Type B pancreatic cell (in vitro differentiated cells): ENCODE results near the gene CXCL5. TPM values are rescaled to one million over a fixed set of nuclear protein-coding genes. Genes with fewer than 3 reads are reported as not detected.

Experiments used
- DNase-seq: peaks from one replicate; pipeline ENCODE4 v3.0.0; 2021; ENCODE audit warnings: mixed read lengths; ENCODE audit not compliant: unreplicated experiment; ENCODE audit errors: extremely low spot score
- H3K27ac Mint-ChIP-seq: 2 replicates; pipeline ENCODE4 v1.8.0; 2021; ENCODE audit warnings: mild to moderate bottlenecking, mixed read lengths
- H3K27me3 Mint-ChIP-seq: 2 replicates; pipeline ENCODE4 v1.8.0; 2021; ENCODE audit warnings: mixed read lengths
- H3K36me3 Mint-ChIP-seq: 2 replicates; pipeline ENCODE4 v1.8.0; 2021; ENCODE audit warnings: mixed read lengths
- H3K4me1 Mint-ChIP-seq: one replicate; pipeline ENCODE4 v1.8.0; 2021; ENCODE audit warnings: mixed read lengths; ENCODE audit not compliant: unreplicated experiment
- H3K4me3 Mint-ChIP-seq: 2 replicates; pipeline ENCODE4 v1.8.0; 2021; ENCODE audit warnings: mild to moderate bottlenecking, mixed read lengths
- H3K9me3 Mint-ChIP-seq: 2 replicates; pipeline ENCODE4 v1.8.0; 2021; ENCODE audit warnings: mixed read lengths
- CTCF ChIP-seq: fragments of 200-600 bp; sonication (generic); conservative IDR thresholded peaks from 2 replicates; pipeline ENCODE4 v1.5.0; 2021; ENCODE audit warnings: antibody characterized with exemption, mild to moderate bottlenecking
- total RNA-seq: library from RNA; stranded (reverse); gene quantifications from 2 replicates; pipeline ENCODE4 v1.2.1, GENCODE V29; 2021; ENCODE audit warnings: low replicate concordance

CXCL5 gene
- total RNA-seq, 1 donor from 2014 or later, result 6.7 TPM

GRCh38 chr4:74028504-74028903, 30.0 kb upstream of the CXCL5 start:
- Mint-ChIP-seq H3K9me3 (no peaks in the 10 kb centered on the region), H3K27me3 (peaks cover 7% of the 10 kb centered on the region), H3K36me3 (no peaks in the 10 kb centered on the region), H3K27ac (no peak overlapping the region), H3K4me1 (no peaks in the 10 kb centered on the region), H3K4me3 (no peak overlapping the region)
- no peak for TF ChIP-seq CTCF
- DNase-seq, result no peak

GRCh38 chr4:74023709-74024108, 25.2 kb upstream of the CXCL5 start:
- TF ChIP-seq CTCF, result no peak
- H3K27ac Mint-ChIP-seq, result no peak overlapping the region
- no peaks in the 10 kb centered on the region for H3K9me3 Mint-ChIP-seq
- H3K36me3 Mint-ChIP-seq, result no peaks in the 10 kb centered on the region
- H3K4me1 Mint-ChIP-seq, result no peaks in the 10 kb centered on the region
- DNase-seq, result no peak
- no peak overlapping the region for H3K4me3 Mint-ChIP-seq
- H3K27me3 Mint-ChIP-seq, result no peaks in the 10 kb centered on the region

GRCh38 chr4:74021601-74022000, 23.1 kb upstream of the CXCL5 start:
- H3K4me3 Mint-ChIP-seq, result no peak overlapping the region
- H3K36me3 Mint-ChIP-seq, result no peaks in the 10 kb centered on the region

GRCh38 chr4:74018771-74019170, 20.3 kb upstream of the CXCL5 start:
- TF ChIP-seq CTCF, result no peak
- Mint-ChIP-seq H3K27me3 (no peaks in the 10 kb centered on the region), H3K9me3 (no peaks in the 10 kb centered on the region), H3K4me3 (no peak overlapping the region), H3K4me1 (no peaks in the 10 kb centered on the region), H3K36me3 (no peaks in the 10 kb centered on the region), H3K27ac (no peak overlapping the region)
- no peak for DNase-seq

More at GRCh38 chr4:74021601-74022000, 23.1 kb upstream of the CXCL5 start:
- Mint-ChIP-seq H3K27me3 (no peaks in the 10 kb centered on the region), H3K4me1 (no peaks in the 10 kb centered on the region), H3K27ac (no peak overlapping the region), H3K9me3 (no peaks in the 10 kb centered on the region)
- TF ChIP-seq CTCF, result no peak
- no peak for DNase-seq

GRCh38 chr4:74018116-74018515, 19.6 kb upstream of the CXCL5 start:
- TF ChIP-seq CTCF, result no peak
- H3K27me3 Mint-ChIP-seq, result no peaks in the 10 kb centered on the region
- H3K4me1 Mint-ChIP-seq, result no peaks in the 10 kb centered on the region
- no peak for DNase-seq
- H3K4me3 Mint-ChIP-seq, result no peak overlapping the region
- no peak overlapping the region for H3K27ac Mint-ChIP-seq
- no peaks in the 10 kb centered on the region for H3K9me3 Mint-ChIP-seq
- no peaks in the 10 kb centered on the region for H3K36me3 Mint-ChIP-seq

- no peaks in the 10 kb centered on the region for H3K4me1 Mint-ChIP-seq
- no peak overlapping the region for H3K27ac Mint-ChIP-seq
- no peaks in the 10 kb centered on the region for H3K27me3 Mint-ChIP-seq
- TF ChIP-seq CTCF, result no peak
- no peaks in the 10 kb centered on the region for H3K9me3 Mint-ChIP-seq
- no peak overlapping the region for H3K4me3 Mint-ChIP-seq
- no peak for DNase-seq
- no peaks in the 10 kb centered on the region for H3K36me3 Mint-ChIP-seq
Measured at GRCh38 chr4:74016068-74016467, 17.6 kb upstream of the CXCL5 start.
